GM13976 (cell line): ENCODE data around the gene ABHD14A.

ENCODE experiments used
- DNase-seq: peaks from one replicate; pipeline ENCODE4 v3.0.0; 2012; ENCODE audit warnings: low spot score
- in situ Hi-C: fragments of 300-500 bp; cut with MboI; formaldehyde crosslinking; loops from one replicate; pipeline ENCODE4 v1.12.0; 2022; ENCODE audit warnings: low sequenced_read_pairs, mixed read lengths, inconsistent platforms; ENCODE audit not compliant: unreplicated experiment
- TF ChIP-seq, protein P1 (sequence below): IDR thresholded peaks from 2 replicates; pipeline ENCODE4 v1.5.1; 2012; ENCODE audit warnings: borderline replicate concordance, mild to moderate bottlenecking; ENCODE audit not compliant: insufficient read depth; ENCODE audit errors: extremely low read depth, missing control alignments, control extremely low read depth

Gene ABHD14A

DNA sequence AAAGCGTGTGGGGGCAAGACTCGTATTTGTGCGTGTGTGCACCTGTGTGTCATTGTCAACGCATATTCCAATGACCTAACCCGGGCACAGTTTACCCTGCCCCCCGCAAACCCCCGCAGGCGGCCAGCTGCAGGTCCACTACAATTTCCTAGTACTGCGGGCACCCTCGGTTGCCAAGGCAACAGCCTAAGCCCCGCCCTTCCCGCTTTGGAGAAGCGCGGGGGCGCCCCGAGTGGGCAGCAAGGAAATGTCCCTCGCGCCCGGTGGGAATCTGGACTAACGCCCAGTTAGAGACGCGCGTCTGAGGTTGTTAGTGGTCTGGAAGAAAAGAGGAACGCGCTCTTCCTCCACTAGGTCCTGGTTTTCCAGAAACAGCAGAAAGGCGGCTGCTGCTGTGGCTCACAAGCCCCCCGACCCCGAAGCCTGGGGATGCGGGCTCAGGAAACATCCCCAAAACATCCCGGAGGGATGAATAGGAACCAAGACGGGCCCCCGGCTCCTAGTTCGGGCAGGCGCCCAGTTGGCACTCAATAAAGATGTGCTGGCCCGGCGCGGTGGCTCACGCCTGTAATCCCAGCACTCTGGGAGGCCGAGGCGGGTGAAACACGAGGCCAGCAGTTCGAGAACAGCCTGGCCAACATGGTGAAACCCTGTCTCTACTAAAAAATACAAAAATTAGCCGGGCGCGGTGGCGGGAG lies 1.1 kb downstream of the ABHD14A start:
- in situ Hi-C loops, result no loop called here
- DNase-seq, result peak; percentile 62
- TF ChIP-seq, protein P1, sequence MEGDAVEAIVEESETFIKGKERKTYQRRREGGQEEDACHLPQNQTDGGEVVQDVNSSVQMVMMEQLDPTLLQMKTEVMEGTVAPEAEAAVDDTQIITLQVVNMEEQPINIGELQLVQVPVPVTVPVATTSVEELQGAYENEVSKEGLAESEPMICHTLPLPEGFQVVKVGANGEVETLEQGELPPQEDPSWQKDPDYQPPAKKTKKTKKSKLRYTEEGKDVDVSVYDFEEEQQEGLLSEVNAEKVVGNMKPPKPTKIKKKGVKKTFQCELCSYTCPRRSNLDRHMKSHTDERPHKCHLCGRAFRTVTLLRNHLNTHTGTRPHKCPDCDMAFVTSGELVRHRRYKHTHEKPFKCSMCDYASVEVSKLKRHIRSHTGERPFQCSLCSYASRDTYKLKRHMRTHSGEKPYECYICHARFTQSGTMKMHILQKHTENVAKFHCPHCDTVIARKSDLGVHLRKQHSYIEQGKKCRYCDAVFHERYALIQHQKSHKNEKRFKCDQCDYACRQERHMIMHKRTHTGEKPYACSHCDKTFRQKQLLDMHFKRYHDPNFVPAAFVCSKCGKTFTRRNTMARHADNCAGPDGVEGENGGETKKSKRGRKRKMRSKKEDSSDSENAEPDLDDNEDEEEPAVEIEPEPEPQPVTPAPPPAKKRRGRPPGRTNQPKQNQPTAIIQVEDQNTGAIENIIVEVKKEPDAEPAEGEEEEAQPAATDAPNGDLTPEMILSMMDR, result no peak

- in situ Hi-C loops, result no loop called here
- TF ChIP-seq, protein P1, result no peak
- DNase-seq, result no peak
Observed at GRCh38 chr3:51977446-51978142, 2.7 kb downstream of the ABHD14A start.

DNA sequence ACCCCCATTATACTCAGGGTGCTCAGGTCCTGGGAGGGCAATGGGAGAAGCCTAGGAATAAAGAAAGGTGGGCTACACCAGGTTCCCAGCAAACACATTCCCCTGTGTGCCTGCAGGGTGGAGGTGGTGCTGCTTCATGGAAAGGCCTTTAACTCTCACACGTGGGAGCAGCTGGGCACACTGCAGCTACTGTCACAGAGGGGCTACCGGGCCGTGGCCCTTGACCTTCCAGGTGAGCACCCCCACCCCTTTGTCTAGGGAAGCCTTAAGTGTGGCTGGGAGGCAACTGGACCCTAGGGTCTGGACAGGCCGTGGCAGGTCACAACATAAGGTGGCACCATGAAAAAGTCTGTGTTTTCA lies 3.3 kb downstream of the ABHD14A start:
- in situ Hi-C loops, result no loop called here
- TF ChIP-seq, protein P1, result no peak
- no peak for DNase-seq

DNA sequence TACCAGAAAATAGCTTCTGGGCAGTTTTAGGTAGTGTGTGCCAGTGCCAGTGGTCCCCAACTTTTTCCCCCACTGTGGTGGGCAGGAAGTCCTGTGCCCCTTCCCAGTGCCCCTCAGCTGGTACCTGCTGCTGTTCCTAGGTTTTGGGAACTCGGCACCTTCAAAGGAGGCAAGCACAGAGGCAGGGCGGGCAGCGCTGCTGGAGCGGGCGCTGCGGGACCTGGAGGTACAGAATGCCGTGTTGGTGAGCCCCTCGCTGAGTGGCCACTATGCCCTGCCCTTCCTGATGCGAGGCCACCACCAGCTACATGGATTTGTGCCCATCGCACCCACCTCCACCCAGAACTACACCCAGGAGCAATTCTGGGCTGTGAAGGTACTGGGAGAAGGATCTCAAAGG lies 5.4 kb downstream of the ABHD14A start:
- DNase-seq, result no peak
- in situ Hi-C loops, result no loop called here
- TF ChIP-seq, protein P1, result no peak

DNA sequence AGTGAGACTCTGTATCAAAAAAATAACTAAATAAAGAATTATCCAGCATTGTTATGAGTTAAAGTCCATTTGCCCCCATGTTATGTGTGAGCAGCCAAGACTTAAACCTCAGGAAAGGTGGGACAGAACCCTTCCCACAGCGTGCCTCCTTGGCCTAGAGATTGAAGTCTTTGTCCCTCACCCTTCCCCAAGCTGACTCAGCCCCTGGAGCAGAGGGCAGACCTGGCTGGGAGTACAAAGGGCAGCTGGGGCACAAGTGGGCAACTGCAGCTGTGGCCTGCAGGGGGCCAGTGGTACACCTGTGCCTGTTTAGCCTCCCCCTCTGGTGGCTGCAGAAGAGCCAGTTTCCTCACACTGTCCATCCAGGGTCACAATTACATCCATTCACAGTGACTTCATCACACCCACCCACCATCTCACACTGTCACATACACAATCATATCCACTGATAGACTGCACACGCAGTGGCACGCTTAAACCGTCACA lies 7.5 kb downstream of the ABHD14A start:
- DNase-seq, result peak; percentile 80
- TF ChIP-seq, protein P1, result peak; percentile 46
- in situ Hi-C loops, result no loop called here

DNA sequence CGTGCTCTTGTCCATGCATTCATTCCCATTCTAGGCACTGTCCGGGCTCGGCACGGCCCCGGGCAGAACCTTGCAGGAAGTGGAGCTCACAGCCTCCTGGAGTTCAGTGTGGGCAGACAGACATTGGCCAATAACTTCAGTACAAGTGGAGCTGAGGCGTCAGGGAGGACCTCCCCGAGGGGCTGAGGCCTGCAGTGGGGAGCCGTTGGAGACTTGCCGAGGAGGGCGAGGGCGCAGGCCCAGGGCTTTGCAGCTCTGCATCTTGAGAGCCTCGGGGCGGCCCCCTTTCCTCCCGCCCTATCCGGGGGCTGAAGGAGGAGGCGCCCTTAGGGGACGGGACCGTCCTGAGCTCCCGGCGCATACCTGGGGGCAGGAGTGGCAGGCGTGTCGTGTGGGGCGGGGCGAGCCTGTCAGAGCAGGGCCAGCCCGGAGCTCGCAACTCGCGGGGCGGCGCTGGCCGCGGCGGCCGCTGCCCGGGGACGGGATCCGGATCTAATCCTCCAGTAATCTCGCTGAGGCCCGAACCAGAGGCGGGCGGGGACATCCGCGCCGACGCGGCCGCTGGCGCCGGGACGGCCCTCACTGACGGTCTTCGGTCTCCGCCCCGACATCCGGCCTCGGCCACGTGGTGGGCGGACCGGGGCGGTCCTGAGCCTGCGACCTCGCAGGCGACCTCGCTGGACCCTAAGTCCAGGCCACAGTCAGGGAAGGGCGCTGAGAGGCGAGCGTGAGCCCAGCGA lies 8.1 kb downstream of the ABHD14A start, which contains the start of gene ACY1:
ACY1 (plus strand) TSS at position 698 of the 740 bp plus-strand sequence. CDS start 530 bp downstream, outside the sequence.
- TF ChIP-seq, protein P1, result no peak
- peak; percentile 98 for DNase-seq
- in situ Hi-C loops, result no loop called here
